GM10248 (cell line): ENCODE measurements around the gene RGL1.

Experiments used
- CTCF ChIA-PET: fragments of 300-600 bp; sonication (Branson Sonifier 250); formaldehyde crosslinking; extraction: SDS; loops from one replicate; lab custom pipeline; 2021; ENCODE audit warnings: antibody characterized with exemption; lab: Yijun Ruan, JAX
- POLR2A ChIA-PET: fragments of 350-650 bp; sonication (Branson Sonifier 250); formaldehyde crosslinking; extraction: SDS; loops from one replicate; lab custom pipeline; 2020; ENCODE audit warnings: antibody characterized with exemption; lab: Yijun Ruan, JAX
- DNase-seq: peaks from one replicate; pipeline ENCODE4 v3.0.0; 2012; ENCODE audit errors: extremely low spot score
- TF ChIP-seq, protein P1 (sequence below): IDR thresholded peaks from 2 replicates; pipeline ENCODE4 v1.5.1; 2012; ENCODE audit warnings: mild to moderate bottlenecking, low read depth; ENCODE audit errors: extremely low read depth, missing control alignments, control extremely low read depth

The RGL1 gene

DNA sequence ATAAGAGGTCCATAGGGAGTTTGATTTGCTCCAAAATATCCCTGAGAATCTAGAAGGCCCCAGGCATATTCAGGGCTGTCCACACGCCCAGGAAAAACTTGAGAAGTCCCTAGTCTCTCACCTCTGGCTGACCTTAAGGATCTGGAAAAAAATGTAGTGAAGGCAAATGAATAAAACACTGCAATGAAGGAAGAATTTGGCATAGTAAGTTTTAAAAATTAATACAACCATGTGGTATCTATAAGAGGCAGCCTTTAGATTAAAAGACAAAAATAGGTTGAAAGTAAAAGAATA, 141.3 kb downstream of the RGL1 start:
- ChIA-PET CTCF (no interaction called here), POLR2A (no interaction called here)
- no peak for DNase-seq
- TF ChIP-seq, protein P1, sequence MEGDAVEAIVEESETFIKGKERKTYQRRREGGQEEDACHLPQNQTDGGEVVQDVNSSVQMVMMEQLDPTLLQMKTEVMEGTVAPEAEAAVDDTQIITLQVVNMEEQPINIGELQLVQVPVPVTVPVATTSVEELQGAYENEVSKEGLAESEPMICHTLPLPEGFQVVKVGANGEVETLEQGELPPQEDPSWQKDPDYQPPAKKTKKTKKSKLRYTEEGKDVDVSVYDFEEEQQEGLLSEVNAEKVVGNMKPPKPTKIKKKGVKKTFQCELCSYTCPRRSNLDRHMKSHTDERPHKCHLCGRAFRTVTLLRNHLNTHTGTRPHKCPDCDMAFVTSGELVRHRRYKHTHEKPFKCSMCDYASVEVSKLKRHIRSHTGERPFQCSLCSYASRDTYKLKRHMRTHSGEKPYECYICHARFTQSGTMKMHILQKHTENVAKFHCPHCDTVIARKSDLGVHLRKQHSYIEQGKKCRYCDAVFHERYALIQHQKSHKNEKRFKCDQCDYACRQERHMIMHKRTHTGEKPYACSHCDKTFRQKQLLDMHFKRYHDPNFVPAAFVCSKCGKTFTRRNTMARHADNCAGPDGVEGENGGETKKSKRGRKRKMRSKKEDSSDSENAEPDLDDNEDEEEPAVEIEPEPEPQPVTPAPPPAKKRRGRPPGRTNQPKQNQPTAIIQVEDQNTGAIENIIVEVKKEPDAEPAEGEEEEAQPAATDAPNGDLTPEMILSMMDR = no peak

DNA sequence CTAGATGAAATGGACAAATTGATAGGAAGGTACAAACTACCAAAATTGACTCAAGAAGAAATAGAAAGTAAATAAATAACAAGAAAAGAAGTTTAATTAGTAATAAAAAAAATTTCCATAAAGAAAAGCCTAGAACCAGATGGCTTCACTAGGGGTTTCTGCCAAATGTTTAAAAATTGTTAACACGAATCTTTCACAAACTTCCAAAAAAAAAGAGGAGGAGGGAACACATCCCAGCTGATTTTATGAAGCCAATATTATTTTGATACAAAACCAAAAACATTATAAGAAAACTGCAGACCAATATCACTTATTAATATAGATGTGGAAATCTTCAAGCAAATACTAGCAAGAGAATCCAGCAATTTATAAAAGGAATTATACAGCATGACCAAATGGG, 143.1 kb downstream of the RGL1 start:
- TF ChIP-seq, protein P1 = no peak
- POLR2A ChIA-PET = no interaction called here

DNA sequence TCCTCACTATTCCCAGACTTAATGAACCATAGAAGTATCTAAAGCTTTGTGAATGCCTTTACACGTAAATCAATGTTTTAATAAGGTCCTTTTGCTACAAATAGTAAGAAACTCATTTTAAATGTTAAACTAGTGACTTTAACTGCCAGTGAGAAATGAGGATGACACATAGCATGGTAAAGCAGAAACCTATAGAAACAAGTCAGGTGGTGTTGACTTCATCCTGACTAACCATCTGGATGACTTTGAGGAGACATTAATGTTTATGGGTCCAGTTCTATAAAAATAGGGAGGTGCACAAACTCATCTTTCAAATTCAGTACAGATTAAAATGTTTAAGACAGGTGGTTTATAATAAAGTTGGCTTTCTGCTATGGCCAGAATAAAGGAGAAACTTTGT, 147.2 kb downstream of the RGL1 start:
- CTCF ChIA-PET = no interaction called here
- POLR2A ChIA-PET = no interaction called here
- no peak for DNase-seq
- TF ChIP-seq, protein P1 = no peak

More for the DNA sequence above, 143.1 kb downstream of the RGL1 start:
- no peak for DNase-seq
- CTCF ChIA-PET = no interaction called here

DNA sequence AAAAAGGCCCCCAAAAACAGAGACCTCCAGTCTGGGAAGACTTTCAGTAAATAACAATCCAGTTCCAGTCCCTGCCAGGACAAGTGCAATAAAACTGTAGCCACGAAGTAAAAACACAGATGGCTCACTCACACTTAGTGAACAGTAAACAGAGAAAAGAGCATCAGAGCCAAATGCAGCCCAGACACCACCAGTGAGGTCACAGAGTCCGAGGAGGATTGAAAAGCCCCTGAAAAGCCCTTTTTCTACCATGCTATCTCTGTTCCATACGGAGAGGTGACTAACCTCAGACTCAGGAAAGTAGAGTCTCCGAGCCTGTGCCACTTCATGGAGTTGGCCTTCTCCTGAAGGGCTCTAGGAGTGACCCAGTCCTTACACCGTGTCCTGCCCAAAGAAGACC, 148.1 kb downstream of the RGL1 start:
- DNase-seq = no peak
- TF ChIP-seq, protein P1 = no peak
- CTCF ChIA-PET = interaction anchor here (0.7 to 1.0 kb wide), 2 partner anchors 8 to 298 kb away, joined by 3 read pairs; no protein-coding TSS in a partner anchor
- POLR2A ChIA-PET = no interaction called here

DNA sequence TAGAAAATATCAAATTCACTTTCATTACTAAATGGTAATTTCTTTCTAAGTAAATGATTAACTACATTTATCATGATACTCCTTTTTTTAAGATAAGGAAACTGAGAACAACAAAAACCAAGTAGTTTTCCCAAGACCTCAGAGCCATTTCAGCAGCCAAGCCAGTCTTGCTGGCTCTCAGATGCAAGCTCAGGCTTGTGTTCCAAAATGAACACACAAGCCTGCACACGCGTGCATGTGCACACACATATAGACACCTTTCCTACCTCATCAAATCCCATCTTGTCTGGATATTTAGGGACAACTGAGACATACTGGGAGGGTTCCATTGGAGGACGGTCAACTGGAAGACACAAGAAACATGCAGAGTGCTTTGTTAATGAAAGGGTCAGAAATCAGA, 149.6 kb downstream of the RGL1 start:
- no peak for DNase-seq
- ChIA-PET POLR2A (no interaction called here), CTCF (interaction anchor here (1.1 kb wide), 1 partner anchor 301 kb away, joined by 3 read pairs; no protein-coding TSS in a partner anchor)
- TF ChIP-seq, protein P1 = no peak

DNA sequence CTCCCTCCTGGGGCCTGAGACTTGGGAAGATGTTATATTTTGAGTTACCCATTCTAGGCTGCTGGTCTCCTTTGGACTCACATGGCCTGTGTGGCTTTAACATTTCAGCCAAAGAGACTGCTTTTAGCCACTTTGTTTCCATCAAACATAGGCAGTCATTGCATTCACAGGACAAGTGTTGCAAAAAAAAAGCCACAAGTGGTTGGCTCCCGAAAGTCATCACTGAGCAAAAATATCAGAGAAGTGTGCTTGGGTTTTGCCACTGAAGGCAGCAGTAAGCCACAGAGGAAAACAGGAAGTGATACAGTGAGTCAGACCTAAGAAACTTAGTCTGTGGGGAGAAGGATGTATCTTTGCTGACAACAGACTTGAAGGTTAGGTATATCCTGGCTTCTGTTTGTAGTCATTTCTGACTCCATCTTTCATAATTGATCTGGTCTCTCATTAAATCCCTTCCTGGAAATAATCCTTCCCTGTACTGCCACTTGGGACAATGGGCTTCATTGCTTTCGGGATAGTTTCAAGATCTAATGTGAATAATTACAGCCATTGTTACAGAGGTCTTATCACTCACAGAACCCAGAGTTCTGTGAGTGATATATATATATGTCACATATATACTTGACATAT, 151.8 kb downstream of the RGL1 start:
- ChIA-PET POLR2A (no interaction called here), CTCF (interaction anchor here (0.9 to 2.9 kb wide), 5 partner anchors 12 to 272 kb away, joined by 3 to 11 read pairs (median 3); no protein-coding TSS in a partner anchor)
- DNase-seq = peak; percentile 76
- TF ChIP-seq, protein P1 = peak; percentile 14
